Progenitor cell of endocrine pancreas (in vitro differentiated cells): ENCODE measurements around the gene ITSN2. TPM values are rescaled to one million over a fixed set of nuclear protein-coding genes. Genes with fewer than 3 reads are reported as not detected.

ENCODE experiments used
- DNase-seq: peaks from one replicate; pipeline ENCODE4 v3.0.0; 2021; ENCODE audit warnings: low spot score; ENCODE audit not compliant: unreplicated experiment
- H3K27ac Mint-ChIP-seq: 2 replicates; pipeline ENCODE4 v1.8.0; 2021; ENCODE audit warnings: mild to moderate bottlenecking, moderate library complexity, mixed read lengths
- H3K27me3 Mint-ChIP-seq: 2 replicates; pipeline ENCODE4 v1.8.0; 2021; ENCODE audit warnings: mixed read lengths
- H3K36me3 Mint-ChIP-seq: 2 replicates; pipeline ENCODE4 v1.8.0; 2022; ENCODE audit warnings: mixed read lengths; ENCODE audit not compliant: insufficient read depth
- H3K4me1 Mint-ChIP-seq: 2 replicates; pipeline ENCODE4 v1.8.0; 2021; ENCODE audit warnings: low read depth, mixed read lengths
- H3K4me3 Mint-ChIP-seq: 2 replicates; pipeline ENCODE4 v1.8.0; 2021; ENCODE audit warnings: low read depth, mild to moderate bottlenecking, moderate library complexity, mixed read lengths
- H3K9me3 Mint-ChIP-seq: 2 replicates; pipeline ENCODE4 v1.8.0; 2021; ENCODE audit warnings: low read depth, mixed read lengths
- total RNA-seq: library from RNA; stranded (reverse); gene quantifications from 2 replicates; pipeline ENCODE4 v1.2.1, GENCODE V29; 2021
- TF ChIP-seq, protein P1 (sequence below): fragments of 200-600 bp; sonication (generic); IDR thresholded peaks from one replicate; pipeline ENCODE4 v1.5.0; 2021; ENCODE audit warnings: antibody characterized with exemption, mild to moderate bottlenecking; ENCODE audit not compliant: unreplicated experiment

ITSN2 gene
- total RNA-seq, 1 donor from 2014 or later = 26.7 TPM

DNA sequence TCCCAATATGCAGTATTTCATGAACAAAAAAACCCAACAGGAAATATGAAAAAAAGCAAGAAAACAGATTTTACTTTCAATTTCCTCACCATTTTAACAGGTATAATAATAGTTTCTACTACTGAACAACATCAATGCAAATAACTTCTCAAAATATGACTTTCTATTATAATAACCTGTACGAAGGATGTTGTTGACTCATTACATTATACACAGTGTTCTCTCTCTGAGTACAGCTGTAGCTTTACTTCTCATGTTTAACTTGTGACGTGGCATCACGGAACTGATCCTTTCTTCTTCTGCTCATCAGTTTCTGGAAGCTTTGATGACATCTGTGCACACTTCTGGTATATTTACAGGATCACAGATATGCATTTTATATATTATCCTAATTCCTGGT is 145.5 kb downstream of the ITSN2 start:
- DNase-seq = no peak
- TF ChIP-seq, protein P1, sequence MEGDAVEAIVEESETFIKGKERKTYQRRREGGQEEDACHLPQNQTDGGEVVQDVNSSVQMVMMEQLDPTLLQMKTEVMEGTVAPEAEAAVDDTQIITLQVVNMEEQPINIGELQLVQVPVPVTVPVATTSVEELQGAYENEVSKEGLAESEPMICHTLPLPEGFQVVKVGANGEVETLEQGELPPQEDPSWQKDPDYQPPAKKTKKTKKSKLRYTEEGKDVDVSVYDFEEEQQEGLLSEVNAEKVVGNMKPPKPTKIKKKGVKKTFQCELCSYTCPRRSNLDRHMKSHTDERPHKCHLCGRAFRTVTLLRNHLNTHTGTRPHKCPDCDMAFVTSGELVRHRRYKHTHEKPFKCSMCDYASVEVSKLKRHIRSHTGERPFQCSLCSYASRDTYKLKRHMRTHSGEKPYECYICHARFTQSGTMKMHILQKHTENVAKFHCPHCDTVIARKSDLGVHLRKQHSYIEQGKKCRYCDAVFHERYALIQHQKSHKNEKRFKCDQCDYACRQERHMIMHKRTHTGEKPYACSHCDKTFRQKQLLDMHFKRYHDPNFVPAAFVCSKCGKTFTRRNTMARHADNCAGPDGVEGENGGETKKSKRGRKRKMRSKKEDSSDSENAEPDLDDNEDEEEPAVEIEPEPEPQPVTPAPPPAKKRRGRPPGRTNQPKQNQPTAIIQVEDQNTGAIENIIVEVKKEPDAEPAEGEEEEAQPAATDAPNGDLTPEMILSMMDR = no peak

DNA sequence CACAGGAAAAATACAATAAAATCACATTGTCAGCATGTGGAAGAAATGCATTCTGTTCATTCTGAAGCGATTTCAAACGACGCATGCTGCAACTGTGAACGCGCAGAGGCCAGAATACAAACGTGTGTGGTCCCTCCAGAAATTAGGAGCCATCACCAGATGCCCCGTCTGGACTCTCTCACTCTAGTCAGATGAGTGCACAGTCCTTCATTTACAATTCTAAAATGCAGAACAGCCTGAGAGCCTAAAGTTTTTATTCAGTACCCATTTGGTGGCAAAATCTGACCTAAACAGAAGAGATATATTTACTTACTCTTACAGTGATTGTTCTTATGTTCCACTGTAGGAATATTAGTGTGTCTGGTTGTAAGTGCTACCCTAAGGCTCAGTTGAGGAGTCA is 148.9 kb downstream of the ITSN2 start:
- TF ChIP-seq, protein P1 = no peak
- Mint-ChIP-seq H3K36me3 (peaks cover 19% of the 10 kb centered on the region), H3K27me3 (no peaks in the 10 kb centered on the region)

More for the DNA sequence above, 145.5 kb downstream of the ITSN2 start:
- Mint-ChIP-seq H3K4me1 (no peaks in the 10 kb centered on the region), H3K9me3 (no peaks in the 10 kb centered on the region), H3K27ac (no peak overlapping the region), H3K27me3 (no peaks in the 10 kb centered on the region), H3K4me3 (no peak overlapping the region), H3K36me3 (peaks cover 14% of the 10 kb centered on the region)

DNA sequence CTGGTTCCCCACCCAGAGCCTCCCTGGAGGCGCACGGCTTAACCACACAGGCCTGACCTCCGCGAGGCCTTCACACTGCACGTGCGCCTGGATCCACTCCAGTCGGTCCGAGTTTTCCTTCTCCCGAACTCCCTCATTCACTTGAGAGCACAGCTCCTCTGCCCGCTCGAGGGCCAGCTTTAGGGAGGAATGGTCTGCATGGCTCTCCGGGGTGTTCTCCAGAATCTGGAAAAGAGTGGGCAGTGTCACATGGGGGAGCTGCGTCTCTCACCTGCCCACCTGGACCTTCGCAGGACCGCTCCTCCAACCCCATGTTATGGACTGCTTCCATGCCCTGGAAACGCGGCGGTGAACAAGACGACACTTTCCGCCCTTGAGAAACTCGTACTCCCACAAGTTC is 149.6 kb downstream of the ITSN2 start:
- no peak overlapping the region for H3K4me3 Mint-ChIP-seq
- no peak for DNase-seq
- no peak overlapping the region for H3K27ac Mint-ChIP-seq
- TF ChIP-seq, protein P1 = no peak
- no peaks in the 10 kb centered on the region for H3K4me1 Mint-ChIP-seq
- no peaks in the 10 kb centered on the region for H3K9me3 Mint-ChIP-seq
- H3K36me3 Mint-ChIP-seq = peaks cover 16% of the 10 kb centered on the region
- H3K27me3 Mint-ChIP-seq = no peaks in the 10 kb centered on the region

More for the DNA sequence above, 148.9 kb downstream of the ITSN2 start:
- no peaks in the 10 kb centered on the region for H3K4me1 Mint-ChIP-seq
- H3K9me3 Mint-ChIP-seq = no peaks in the 10 kb centered on the region
- DNase-seq = no peak
- no peak overlapping the region for H3K4me3 Mint-ChIP-seq
- no peak overlapping the region for H3K27ac Mint-ChIP-seq

DNA sequence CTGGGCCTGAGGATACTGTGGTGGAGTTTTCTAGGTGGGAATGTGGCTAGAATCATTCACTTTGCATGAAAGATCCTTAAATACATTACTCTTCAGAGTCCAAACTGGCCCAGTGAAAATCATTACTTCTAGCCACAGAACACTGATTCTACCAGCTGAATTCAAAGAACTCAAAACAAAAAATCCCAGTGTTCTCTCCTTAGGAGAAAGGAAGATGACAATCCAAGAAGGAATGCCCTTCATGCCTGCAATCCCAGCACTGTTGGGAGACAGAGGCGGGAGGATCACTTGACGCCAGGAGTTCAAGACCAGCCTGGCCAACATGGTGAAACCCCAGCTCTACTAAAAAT is 150.3 kb downstream of the ITSN2 start:
- H3K27me3 Mint-ChIP-seq = no peaks in the 10 kb centered on the region
- H3K36me3 Mint-ChIP-seq = peaks cover 19% of the 10 kb centered on the region
- H3K4me1 Mint-ChIP-seq = no peaks in the 10 kb centered on the region
- H3K4me3 Mint-ChIP-seq = no peak overlapping the region
- no peak for DNase-seq
- TF ChIP-seq, protein P1 = no peak
- no peak overlapping the region for H3K27ac Mint-ChIP-seq
- no peaks in the 10 kb centered on the region for H3K9me3 Mint-ChIP-seq

DNA sequence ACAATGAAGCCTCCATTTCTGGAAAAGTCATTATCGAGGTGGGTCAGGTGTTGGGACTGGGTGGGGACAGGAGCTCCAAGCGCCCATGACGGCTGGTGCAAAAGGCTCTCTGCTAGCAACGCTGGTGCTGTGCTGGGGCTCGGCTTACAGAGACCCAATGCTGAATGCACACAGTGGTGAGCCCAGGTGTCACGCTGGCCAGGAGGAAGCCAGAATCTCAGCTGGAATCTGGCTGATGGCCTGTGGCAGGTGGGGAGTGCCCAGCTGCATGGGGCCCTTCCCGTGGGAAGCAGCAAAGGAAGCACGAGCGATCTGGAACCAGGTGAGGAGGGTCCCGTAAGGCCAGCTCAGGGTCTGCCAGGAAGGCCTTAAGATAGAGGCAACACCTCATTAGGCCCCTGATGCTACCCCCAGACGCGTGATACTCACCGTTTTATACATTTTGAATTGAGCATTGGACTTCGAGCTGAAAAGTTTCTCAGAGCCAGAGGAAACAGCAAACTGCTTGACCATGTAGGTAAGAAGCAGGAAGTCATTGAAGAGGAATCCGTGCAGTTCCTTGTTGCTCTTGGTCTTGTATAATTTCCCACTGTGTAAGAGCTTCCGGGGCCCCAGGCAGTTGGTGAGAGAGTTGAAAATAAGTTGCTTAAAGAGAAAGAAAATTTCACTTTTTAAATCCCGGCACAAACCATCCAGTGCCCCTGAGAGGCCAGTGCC is 150.8 kb downstream of the ITSN2 start:
- H3K9me3 Mint-ChIP-seq = no peaks in the 10 kb centered on the region
- peaks cover 18% of the 10 kb centered on the region for H3K36me3 Mint-ChIP-seq
- no peaks in the 10 kb centered on the region for H3K27me3 Mint-ChIP-seq
- H3K4me3 Mint-ChIP-seq = no peak overlapping the region
- no peak for DNase-seq
- no peaks in the 10 kb centered on the region for H3K4me1 Mint-ChIP-seq
- TF ChIP-seq, protein P1 = no peak
- H3K27ac Mint-ChIP-seq = no peak overlapping the region
